HEK293 (cell line): Measurements from ENCODE around the gene CLIC4.

Experiments used
- BCL11A ChIP-seq: fragments of 450-650 bp; formaldehyde crosslinking; IDR thresholded peaks from 2 replicates; pipeline ENCODE4 v1.5.1; 2016; ENCODE audit warnings: low read depth, missing biosample characterization, missing genetic modification characterization
- CTCF ChIP-seq: fragments of 450-650 bp; formaldehyde crosslinking; IDR thresholded peaks from 2 replicates; pipeline ENCODE4 v1.5.1; 2016; ENCODE audit warnings: missing biosample characterization, missing genetic modification characterization
- ELK4 ChIP-seq: IDR thresholded peaks from 2 replicates; pipeline ENCODE4 v1.6.1; 2011; ENCODE audit warnings: mild to moderate bottlenecking, low read depth, low read length, borderline replicate concordance
- GLIS1 ChIP-seq: fragments of 450-650 bp; formaldehyde crosslinking; IDR thresholded peaks from 2 replicates; pipeline ENCODE4 v1.5.1; 2016; ENCODE audit warnings: missing biosample characterization, missing genetic modification characterization
- IKZF3 ChIP-seq: fragments of 450-650 bp; IDR thresholded peaks from 2 replicates; pipeline ENCODE4 v1.5.0; 2018; ENCODE audit warnings: missing biosample characterization, mild to moderate bottlenecking, missing genetic modification characterization, moderate library complexity
- OVOL3 ChIP-seq: fragments of 450-650 bp; formaldehyde crosslinking; IDR thresholded peaks from 2 replicates; pipeline ENCODE4 v1.5.1; 2016; ENCODE audit warnings: missing biosample characterization, missing genetic modification characterization
- RBAK ChIP-seq: fragments of 450-650 bp; formaldehyde crosslinking; IDR thresholded peaks from 2 replicates; pipeline ENCODE4 v1.5.1; 2016; ENCODE audit warnings: missing biosample characterization, missing genetic modification characterization
- SP7 ChIP-seq: fragments of 450-650 bp; formaldehyde crosslinking; IDR thresholded peaks from 2 replicates; pipeline ENCODE4 v1.5.1; 2016; ENCODE audit warnings: missing biosample characterization, missing genetic modification characterization
- TCF7L2 ChIP-seq: IDR thresholded peaks from 2 replicates; pipeline ENCODE4 v1.6.1; 2011; ENCODE audit warnings: low read depth, mild to moderate bottlenecking, inconsistent platforms, low read length, moderate library complexity, borderline replicate concordance
- YY1 ChIP-seq: fragments of 450-650 bp; formaldehyde crosslinking; IDR thresholded peaks from 2 replicates; pipeline ENCODE4 v1.5.1; 2018; ENCODE audit warnings: missing biosample characterization, missing genetic modification characterization
- ZNF112 ChIP-seq: fragments of 450-650 bp; formaldehyde crosslinking; IDR thresholded peaks from 2 replicates; pipeline ENCODE4 v1.5.0; 2017; ENCODE audit warnings: missing biosample characterization, missing genetic modification characterization
- ZNF211 ChIP-seq: fragments of 450-650 bp; formaldehyde crosslinking; IDR thresholded peaks from 2 replicates; pipeline ENCODE4 v1.5.1; 2016; ENCODE audit warnings: low read depth, missing biosample characterization, missing genetic modification characterization
- ZNF449 ChIP-seq: fragments of 450-650 bp; formaldehyde crosslinking; IDR thresholded peaks from 2 replicates; pipeline ENCODE4 v1.5.1; 2017; ENCODE audit warnings: missing biosample characterization, mild to moderate bottlenecking, missing genetic modification characterization, moderate library complexity
- ZSCAN5A ChIP-seq: fragments of 450-650 bp; formaldehyde crosslinking; IDR thresholded peaks from 2 replicates; pipeline ENCODE4 v1.5.1; 2016; ENCODE audit warnings: missing biosample characterization, missing genetic modification characterization

- TF ChIP-seq TCF7L2 = no peak
- TF ChIP-seq CTCF (tag by site-specific recombination) = no peak
- TF ChIP-seq YY1 = no peak
- no peak for TF ChIP-seq ZNF112 (tag by site-specific recombination)
- no peak for TF ChIP-seq GLIS1 (tag by site-specific recombination)
- no peak for TF ChIP-seq RBAK (tag by site-specific recombination)
- no peak for TF ChIP-seq IKZF3 (tag by site-specific recombination)
- TF ChIP-seq ZNF449 (tag by site-specific recombination) = no peak
- no peak for TF ChIP-seq BCL11A
- no peak for TF ChIP-seq ELK4
- no peak for TF ChIP-seq ZSCAN5A (tag by site-specific recombination)
- TF ChIP-seq OVOL3 (tag by site-specific recombination) = no peak
- no peak for TF ChIP-seq SP7 (tag by site-specific recombination)
- no peak for TF ChIP-seq ZNF211 (tag by site-specific recombination)
These were observed 130.0 kb downstream of the CLIC4 start for GRCh38 chr1:24875257-24875656.
